ENCODE results near the gene CCDC51. TPM values are rescaled to one million over a fixed set of nuclear protein-coding genes. Genes with fewer than 3 reads are reported as not detected.

The CCDC51 gene
- total RNA-seq, 2 donors from 2014 or later: 12.7 to 14.8 TPM

DNA sequence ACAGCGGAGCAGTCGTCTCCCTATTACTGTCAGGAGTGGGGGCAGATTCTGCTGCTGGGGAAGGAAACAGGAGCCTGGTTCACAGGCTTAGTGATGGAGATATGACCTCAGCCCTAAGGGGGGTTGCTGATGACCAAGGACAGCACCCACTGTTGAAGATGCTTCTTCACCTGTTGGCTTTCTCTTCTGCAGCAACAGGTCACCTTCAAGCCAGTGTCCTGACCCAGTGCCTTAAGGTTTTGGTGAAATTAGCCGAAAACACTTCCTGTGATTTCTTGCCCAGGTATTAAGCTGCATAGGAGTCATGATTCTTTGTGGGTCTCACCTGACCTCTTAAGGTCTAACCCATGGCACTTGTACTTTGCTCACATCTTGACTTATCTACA lies 20.6 kb upstream of the CCDC51 start:
- H3K4me1 ChIP-seq (replicated peaks): peaks cover 8% of the 10 kb centered on the region
- H3K4me3 ChIP-seq: no peak overlapping the region
- DNase-seq (ENCODE audit: low spot score): no peak
- no peaks in the 10 kb centered on the region for H3K36me3 ChIP-seq
- WGBS: 91% methylated on average over 3 of the region's 3 CpGs
- TF ChIP-seq POLR2A (IDR thresholded peaks at IDR 0.05) (no peak), POLR2AphosphoS5 (IDR thresholded peaks at IDR 0.05) (no peak)
- TF ChIP-seq, protein P1, sequence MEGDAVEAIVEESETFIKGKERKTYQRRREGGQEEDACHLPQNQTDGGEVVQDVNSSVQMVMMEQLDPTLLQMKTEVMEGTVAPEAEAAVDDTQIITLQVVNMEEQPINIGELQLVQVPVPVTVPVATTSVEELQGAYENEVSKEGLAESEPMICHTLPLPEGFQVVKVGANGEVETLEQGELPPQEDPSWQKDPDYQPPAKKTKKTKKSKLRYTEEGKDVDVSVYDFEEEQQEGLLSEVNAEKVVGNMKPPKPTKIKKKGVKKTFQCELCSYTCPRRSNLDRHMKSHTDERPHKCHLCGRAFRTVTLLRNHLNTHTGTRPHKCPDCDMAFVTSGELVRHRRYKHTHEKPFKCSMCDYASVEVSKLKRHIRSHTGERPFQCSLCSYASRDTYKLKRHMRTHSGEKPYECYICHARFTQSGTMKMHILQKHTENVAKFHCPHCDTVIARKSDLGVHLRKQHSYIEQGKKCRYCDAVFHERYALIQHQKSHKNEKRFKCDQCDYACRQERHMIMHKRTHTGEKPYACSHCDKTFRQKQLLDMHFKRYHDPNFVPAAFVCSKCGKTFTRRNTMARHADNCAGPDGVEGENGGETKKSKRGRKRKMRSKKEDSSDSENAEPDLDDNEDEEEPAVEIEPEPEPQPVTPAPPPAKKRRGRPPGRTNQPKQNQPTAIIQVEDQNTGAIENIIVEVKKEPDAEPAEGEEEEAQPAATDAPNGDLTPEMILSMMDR (IDR thresholded peaks at IDR 0.05): no peak
- H3K9me3 ChIP-seq: no peaks in the 10 kb centered on the region
- H3K27ac ChIP-seq: no peak overlapping the region
- intact Hi-C loops (cut with DNase I): no loop called here
- no peaks in the 10 kb centered on the region for H3K27me3 ChIP-seq (replicated peaks; ENCODE audit: insufficient read depth)

DNA sequence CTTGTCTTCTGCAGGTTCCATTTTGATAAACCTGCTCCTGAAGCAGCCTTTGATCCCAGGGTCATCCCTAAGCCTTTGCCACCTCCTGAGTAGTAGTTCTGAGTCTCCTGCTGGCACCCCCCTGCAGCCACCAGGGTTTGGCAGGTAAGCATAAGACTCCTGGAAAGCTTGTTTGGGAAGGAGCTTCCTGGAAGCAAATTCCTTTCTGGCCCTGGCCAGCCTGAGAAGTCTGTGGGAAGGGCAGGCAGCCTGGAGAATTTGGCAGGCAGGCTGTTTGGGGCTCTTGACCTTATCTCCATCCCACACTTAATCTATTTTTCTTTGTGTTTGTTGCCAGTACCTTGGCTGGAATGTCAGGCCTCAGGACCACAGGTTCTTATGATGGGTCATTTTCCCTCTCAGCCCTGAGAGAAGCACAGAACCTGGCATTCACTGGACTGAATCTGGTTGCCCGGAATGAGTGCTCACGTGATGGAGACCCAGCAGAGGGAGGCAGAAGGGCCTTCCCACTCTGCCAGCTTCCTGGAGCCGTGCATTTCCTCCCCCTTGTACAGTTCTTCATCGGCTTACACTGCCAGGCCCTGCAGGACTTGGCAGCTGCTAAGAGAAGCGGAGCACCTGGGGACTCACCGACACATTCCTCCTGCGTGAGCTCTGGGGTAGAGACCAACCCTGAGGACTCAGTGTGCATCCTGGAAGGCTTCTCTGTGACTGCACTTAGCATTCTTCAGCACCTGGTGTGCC lies 20.0 kb upstream of the CCDC51 start:
- H3K27me3 ChIP-seq (replicated peaks; ENCODE audit: insufficient read depth): no peaks in the 10 kb centered on the region
- 77% methylated on average over 7 of the region's 7 CpGs for WGBS
- H3K36me3 ChIP-seq: peaks cover 0 to 4% of the 10 kb centered on the region in 2 donors
- H3K4me1 ChIP-seq (replicated peaks): peaks cover 4% of the 10 kb centered on the region
- no peak overlapping the region for H3K4me3 ChIP-seq
- TF ChIP-seq, protein P1 (IDR thresholded peaks at IDR 0.05): no peak
- no peaks in the 10 kb centered on the region for H3K9me3 ChIP-seq
- intact Hi-C loops (cut with DNase I): loop anchor here (10.0 kb wide), 1 partner anchor 155 kb away; no protein-coding TSS in a partner anchor
- no peak for DNase-seq (ENCODE audit: low spot score)
- H3K27ac ChIP-seq: no peak overlapping the region

DNA sequence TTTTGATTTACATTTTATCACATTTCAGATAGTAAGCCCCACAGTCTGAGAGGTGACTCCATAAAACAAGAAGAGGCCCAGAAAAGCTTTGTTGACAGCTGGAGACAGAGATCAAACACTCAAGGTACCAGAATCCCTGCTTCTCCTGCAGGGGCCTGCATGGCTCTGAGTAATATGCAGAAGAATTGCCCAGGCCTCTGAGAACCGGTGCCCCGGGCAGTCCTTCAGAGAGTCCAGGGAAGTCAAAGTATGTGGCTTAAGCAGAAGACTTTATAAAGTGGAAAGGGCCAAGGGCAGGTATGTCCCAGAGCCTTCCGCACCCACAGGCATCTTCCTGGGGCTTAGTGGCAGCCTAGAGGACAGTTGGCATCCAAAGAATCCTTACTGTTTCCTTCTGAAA lies 19.4 kb upstream of the CCDC51 start:
- no peaks in the 10 kb centered on the region for H3K27me3 ChIP-seq (replicated peaks; ENCODE audit: insufficient read depth)
- intact Hi-C loops (cut with DNase I): loop anchor here (10.0 kb wide), 1 partner anchor 155 kb away; no protein-coding TSS in a partner anchor
- H3K36me3 ChIP-seq: peaks cover 0 to 4% of the 10 kb centered on the region in 2 donors
- no peaks in the 10 kb centered on the region for H3K4me1 ChIP-seq (replicated peaks)
- TF ChIP-seq, protein P1 (IDR thresholded peaks at IDR 0.05): no peak
- no peak for TF ChIP-seq POLR2AphosphoS5 (IDR thresholded peaks at IDR 0.05)
- no peak for TF ChIP-seq POLR2A (IDR thresholded peaks at IDR 0.05)
- DNase-seq (ENCODE audit: low spot score): no peak
- H3K27ac ChIP-seq: no peak overlapping the region
- H3K4me3 ChIP-seq: no peak overlapping the region
- 88% methylated on average over 3 of the region's 3 CpGs for WGBS
- H3K9me3 ChIP-seq: no peaks in the 10 kb centered on the region

DNA sequence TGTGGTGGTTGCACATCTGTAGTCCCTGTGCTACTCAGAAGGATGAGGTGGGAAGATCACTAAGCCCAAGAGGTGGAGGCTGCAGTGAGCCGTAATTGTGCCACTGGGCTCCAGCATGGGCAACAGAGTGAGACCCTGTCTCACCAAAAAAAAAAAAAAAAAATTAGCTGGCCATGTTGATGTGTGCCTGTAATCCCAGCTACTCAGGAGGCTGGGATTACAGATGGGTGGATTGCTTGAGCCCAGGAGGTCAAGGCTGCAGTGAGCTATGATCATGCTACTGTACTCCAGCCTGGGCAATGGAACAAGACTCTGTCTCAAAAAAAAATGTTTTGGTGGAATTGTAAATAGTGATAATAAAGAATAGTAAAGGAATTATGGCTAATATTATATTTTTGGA lies 16.5 kb upstream of the CCDC51 start:
- H3K36me3 ChIP-seq: peaks cover 0 to 4% of the 10 kb centered on the region in 2 donors
- no peak for TF ChIP-seq POLR2A (IDR thresholded peaks at IDR 0.05)
- TF ChIP-seq, protein P1 (IDR thresholded peaks at IDR 0.05): no peak
- no peak for TF ChIP-seq POLR2AphosphoS5 (IDR thresholded peaks at IDR 0.05)
- no peak for DNase-seq (ENCODE audit: low spot score)
- no peaks in the 10 kb centered on the region for H3K9me3 ChIP-seq
- intact Hi-C loops (cut with DNase I): loop anchor here (10.0 kb wide), 1 partner anchor 158 kb away; no protein-coding TSS in a partner anchor
- no peak overlapping the region for H3K27ac ChIP-seq
- no peak overlapping the region for H3K4me3 ChIP-seq
- H3K27me3 ChIP-seq (replicated peaks; ENCODE audit: insufficient read depth): no peaks in the 10 kb centered on the region
- 94% methylated on average over 1 of the region's 1 CpG for WGBS
- no peaks in the 10 kb centered on the region for H3K4me1 ChIP-seq (replicated peaks)

DNA sequence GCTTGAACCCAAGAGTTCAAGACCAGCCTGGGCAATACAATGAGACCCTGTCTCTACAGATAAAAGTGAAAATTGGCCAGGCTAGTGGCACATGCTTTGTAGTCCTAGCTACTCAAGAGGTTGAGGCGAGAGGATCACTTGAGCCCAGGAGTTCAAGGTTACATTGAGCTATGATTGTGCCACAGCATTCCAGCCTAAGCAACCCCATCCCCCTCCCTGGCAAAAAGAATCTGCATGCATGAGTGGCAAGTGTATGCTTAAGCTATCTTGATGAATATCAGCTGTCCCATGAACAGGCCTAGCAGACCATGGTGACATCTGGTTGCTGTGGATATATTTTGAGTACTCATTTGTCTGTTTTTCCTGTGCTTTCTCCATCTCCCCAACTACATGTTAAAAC lies 11.4 kb upstream of the CCDC51 start:
- Histone ChIP-seq H3K36me3 (peaks cover 0 to 4% of the 10 kb centered on the region in 2 donors), H3K4me3 (no peak overlapping the region), H3K4me1 (replicated peaks) (peaks cover 7% of the 10 kb centered on the region), H3K27ac (no peak overlapping the region), H3K9me3 (no peaks in the 10 kb centered on the region), H3K27me3 (replicated peaks; ENCODE audit: insufficient read depth) (no peaks in the 10 kb centered on the region)
- no peak for TF ChIP-seq POLR2A (IDR thresholded peaks at IDR 0.05)
- no peak for TF ChIP-seq POLR2AphosphoS5 (IDR thresholded peaks at IDR 0.05)
- TF ChIP-seq, protein P1 (IDR thresholded peaks at IDR 0.05): no peak
- DNase-seq (ENCODE audit: low spot score): no peak
- intact Hi-C loops (cut with DNase I): loop anchor here (10.0 kb wide), 1 partner anchor 164 kb away; no protein-coding TSS in a partner anchor
- WGBS: 95% methylated on average over 1 of the region's 1 CpG

Data from prostate gland (tissue), 2 donors.